ENCODE results near the gene CPEB4.

DNA sequence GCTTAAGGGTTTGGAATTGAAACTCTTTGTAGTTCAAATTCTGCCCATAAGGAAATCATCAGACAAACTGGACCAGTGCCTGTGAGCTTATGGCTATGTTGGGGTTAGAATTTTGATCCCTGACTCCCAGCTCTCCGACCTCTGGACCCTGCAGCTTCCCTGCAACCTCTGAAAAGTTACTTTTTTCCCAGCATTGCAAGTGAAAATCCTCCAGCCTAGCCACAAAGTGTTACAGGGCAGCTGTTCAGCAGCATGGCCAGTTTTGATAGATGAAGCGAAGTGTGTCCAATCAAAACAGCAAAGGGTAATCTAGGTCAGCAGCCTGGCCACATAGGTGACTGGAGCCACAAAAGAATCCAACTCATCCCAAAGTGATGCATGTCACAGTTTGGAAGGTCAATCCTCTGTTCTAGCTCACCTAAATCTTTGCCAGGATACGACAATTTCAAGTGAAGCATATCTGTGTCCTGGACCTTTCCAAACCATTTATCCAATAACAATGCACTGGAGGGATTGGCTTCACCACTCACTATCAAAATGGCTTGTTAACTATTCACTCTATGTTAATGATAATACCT, 4.7 kb upstream of the CPEB4 start:
- TF ChIP-seq, protein P1, sequence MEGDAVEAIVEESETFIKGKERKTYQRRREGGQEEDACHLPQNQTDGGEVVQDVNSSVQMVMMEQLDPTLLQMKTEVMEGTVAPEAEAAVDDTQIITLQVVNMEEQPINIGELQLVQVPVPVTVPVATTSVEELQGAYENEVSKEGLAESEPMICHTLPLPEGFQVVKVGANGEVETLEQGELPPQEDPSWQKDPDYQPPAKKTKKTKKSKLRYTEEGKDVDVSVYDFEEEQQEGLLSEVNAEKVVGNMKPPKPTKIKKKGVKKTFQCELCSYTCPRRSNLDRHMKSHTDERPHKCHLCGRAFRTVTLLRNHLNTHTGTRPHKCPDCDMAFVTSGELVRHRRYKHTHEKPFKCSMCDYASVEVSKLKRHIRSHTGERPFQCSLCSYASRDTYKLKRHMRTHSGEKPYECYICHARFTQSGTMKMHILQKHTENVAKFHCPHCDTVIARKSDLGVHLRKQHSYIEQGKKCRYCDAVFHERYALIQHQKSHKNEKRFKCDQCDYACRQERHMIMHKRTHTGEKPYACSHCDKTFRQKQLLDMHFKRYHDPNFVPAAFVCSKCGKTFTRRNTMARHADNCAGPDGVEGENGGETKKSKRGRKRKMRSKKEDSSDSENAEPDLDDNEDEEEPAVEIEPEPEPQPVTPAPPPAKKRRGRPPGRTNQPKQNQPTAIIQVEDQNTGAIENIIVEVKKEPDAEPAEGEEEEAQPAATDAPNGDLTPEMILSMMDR (IDR thresholded peaks at IDR 0.05): no peak
- no peak for TF ChIP-seq POLR2A (IDR thresholded peaks at IDR 0.05)

Data from uterus (tissue), 2 donors.